WTC11 (cell line): Measurements from ENCODE around the gene NDUFV1. TPM values are rescaled to one million over a fixed set of nuclear protein-coding genes. Genes with fewer than 3 reads are reported as not detected.

Source experiments
- AFF4 ChIP-seq: sonication (generic); formaldehyde crosslinking; IDR thresholded peaks from 2 replicates; pipeline ENCODE4 v1.8.1; 2023; ENCODE audit warnings: mild to moderate bottlenecking, missing genetic modification reagents, borderline replicate concordance
- FOXP1 ChIP-seq: sonication (generic); formaldehyde crosslinking; IDR thresholded peaks from 2 replicates; pipeline ENCODE4 v1.8.0; 2022; ENCODE audit warnings: missing genetic modification reagents, mild to moderate bottlenecking, moderate library complexity, borderline replicate concordance
- FOXP4 ChIP-seq: sonication (generic); formaldehyde crosslinking; IDR thresholded peaks from 2 replicates; pipeline ENCODE4 v1.8.0; 2022; ENCODE audit warnings: mild to moderate bottlenecking, missing genetic modification reagents
- HMGA2 ChIP-seq: fragments of 250-450 bp; sonication (Bioruptor Pico); IDR thresholded peaks from 2 replicates; pipeline ENCODE4 v1.4.0; 2021; ENCODE audit warnings: mild to moderate bottlenecking, moderate library complexity
- IRF2 ChIP-seq: sonication (generic); formaldehyde crosslinking; IDR thresholded peaks from 2 replicates; pipeline ENCODE4 v1.8.0; 2022; ENCODE audit warnings: low read depth, missing genetic modification reagents, borderline replicate concordance
- JAZF1 ChIP-seq: fragments of 250-450 bp; sonication (Bioruptor Pico); IDR thresholded peaks from 2 replicates; pipeline ENCODE4 v1.9.0; 2021; ENCODE audit warnings: moderate library complexity, mild to moderate bottlenecking, inconsistent platforms
- NFATC4 ChIP-seq: fragments of 250-450 bp; sonication (Bioruptor Pico); IDR thresholded peaks from 2 replicates; pipeline ENCODE4 v1.9.0; 2021; ENCODE audit warnings: mild to moderate bottlenecking
- NR2C2 ChIP-seq: sonication (generic); formaldehyde crosslinking; IDR thresholded peaks from 2 replicates; pipeline ENCODE4 v1.8.0; 2022; ENCODE audit warnings: mild to moderate bottlenecking, missing genetic modification reagents
- PRDM15 ChIP-seq: sonication (generic); formaldehyde crosslinking; IDR thresholded peaks from 2 replicates; pipeline ENCODE4 v1.8.0; 2022; ENCODE audit warnings: missing genetic modification reagents
- SMAD3 ChIP-seq: sonication (generic); formaldehyde crosslinking; IDR thresholded peaks from 2 replicates; pipeline ENCODE4 v1.8.0; 2022; ENCODE audit warnings: missing genetic modification reagents, mild to moderate bottlenecking, borderline replicate concordance
- SMAD4 ChIP-seq: sonication (generic); formaldehyde crosslinking; IDR thresholded peaks from 2 replicates; pipeline ENCODE4 v1.8.0; 2022; ENCODE audit warnings: mild to moderate bottlenecking, missing genetic modification reagents
- STAT6 ChIP-seq: sonication (generic); formaldehyde crosslinking; conservative IDR thresholded peaks from 2 replicates; pipeline ENCODE4 v1.8.1; 2023; ENCODE audit warnings: mild to moderate bottlenecking, low read depth, missing genetic modification reagents, moderate library complexity
- TEAD4 ChIP-seq: sonication (generic); formaldehyde crosslinking; IDR thresholded peaks from 2 replicates; pipeline ENCODE4 v1.8.0; 2022; ENCODE audit warnings: mild to moderate bottlenecking, missing genetic modification reagents
- total RNA-seq: library from RNA; stranded (reverse); gene quantifications from 3 replicates; pipeline ENCODE4 v1.2.3, GENCODE V29; 2021
- TF ChIP-seq, protein P1 (sequence below): sonication (generic); formaldehyde crosslinking; IDR thresholded peaks from 2 replicates; pipeline ENCODE4 v1.8.0; 2023; ENCODE audit warnings: mild to moderate bottlenecking, missing genetic modification reagents
- TF ChIP-seq, protein P2 (sequence below): sonication (generic); formaldehyde crosslinking; IDR thresholded peaks from 2 replicates; pipeline ENCODE4 v1.8.1; 2023; ENCODE audit warnings: mild to moderate bottlenecking, missing genetic modification reagents, moderate library complexity
- TF ChIP-seq, protein P3 (sequence below): sonication (generic); formaldehyde crosslinking; IDR thresholded peaks from 2 replicates; pipeline ENCODE4 v1.8.1; 2023; ENCODE audit warnings: mild to moderate bottlenecking, moderate library complexity, missing genetic modification reagents
- TF ChIP-seq, protein P4 (sequence below): sonication (generic); formaldehyde crosslinking; IDR thresholded peaks from 2 replicates; pipeline ENCODE4 v1.8.1; 2023; ENCODE audit warnings: mild to moderate bottlenecking, missing genetic modification reagents

The NDUFV1 gene
- total RNA-seq, 1 experiment from 2014 or later: 231 TPM

- TF ChIP-seq PRDM15 (CRISPR knock-in tag) (no peak), FOXP1 (CRISPR knock-in tag) (peak; percentile 90; the same call in 1 of the 2 replicates), TEAD4 (no peak), STAT6 (CRISPR knock-in tag) (no peak), SMAD3 (CRISPR knock-in tag) (no peak), SMAD4 (no peak), IRF2 (no peak), NFATC4 (CRISPR knock-in tag) (no peak), HMGA2 (peak; percentile 100), AFF4 (CRISPR knock-in tag) (peak; percentile 66; the same call in 1 of the 2 replicates), NR2C2 (CRISPR knock-in tag) (0 out of 2 replicates have a peak, but pooled peaks have one; percentile 19), FOXP4 (CRISPR knock-in tag) (peak; percentile 79; the same call in 1 of the 2 replicates), JAZF1 (no peak)
- TF ChIP-seq, protein P1, sequence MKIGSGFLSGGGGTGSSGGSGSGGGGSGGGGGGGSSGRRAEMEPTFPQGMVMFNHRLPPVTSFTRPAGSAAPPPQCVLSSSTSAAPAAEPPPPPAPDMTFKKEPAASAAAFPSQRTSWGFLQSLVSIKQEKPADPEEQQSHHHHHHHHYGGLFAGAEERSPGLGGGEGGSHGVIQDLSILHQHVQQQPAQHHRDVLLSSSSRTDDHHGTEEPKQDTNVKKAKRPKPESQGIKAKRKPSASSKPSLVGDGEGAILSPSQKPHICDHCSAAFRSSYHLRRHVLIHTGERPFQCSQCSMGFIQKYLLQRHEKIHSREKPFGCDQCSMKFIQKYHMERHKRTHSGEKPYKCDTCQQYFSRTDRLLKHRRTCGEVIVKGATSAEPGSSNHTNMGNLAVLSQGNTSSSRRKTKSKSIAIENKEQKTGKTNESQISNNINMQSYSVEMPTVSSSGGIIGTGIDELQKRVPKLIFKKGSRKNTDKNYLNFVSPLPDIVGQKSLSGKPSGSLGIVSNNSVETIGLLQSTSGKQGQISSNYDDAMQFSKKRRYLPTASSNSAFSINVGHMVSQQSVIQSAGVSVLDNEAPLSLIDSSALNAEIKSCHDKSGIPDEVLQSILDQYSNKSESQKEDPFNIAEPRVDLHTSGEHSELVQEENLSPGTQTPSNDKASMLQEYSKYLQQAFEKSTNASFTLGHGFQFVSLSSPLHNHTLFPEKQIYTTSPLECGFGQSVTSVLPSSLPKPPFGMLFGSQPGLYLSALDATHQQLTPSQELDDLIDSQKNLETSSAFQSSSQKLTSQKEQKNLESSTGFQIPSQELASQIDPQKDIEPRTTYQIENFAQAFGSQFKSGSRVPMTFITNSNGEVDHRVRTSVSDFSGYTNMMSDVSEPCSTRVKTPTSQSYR (CRISPR knock-in tag): no peak
- TF ChIP-seq, protein P2, sequence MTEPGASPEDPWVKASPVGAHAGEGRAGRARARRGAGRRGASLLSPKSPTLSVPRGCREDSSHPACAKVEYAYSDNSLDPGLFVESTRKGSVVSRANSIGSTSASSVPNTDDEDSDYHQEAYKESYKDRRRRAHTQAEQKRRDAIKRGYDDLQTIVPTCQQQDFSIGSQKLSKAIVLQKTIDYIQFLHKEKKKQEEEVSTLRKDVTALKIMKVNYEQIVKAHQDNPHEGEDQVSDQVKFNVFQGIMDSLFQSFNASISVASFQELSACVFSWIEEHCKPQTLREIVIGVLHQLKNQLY (CRISPR knock-in tag): peak; percentile 79; the same call in 1 of the 2 replicates
- TF ChIP-seq, protein P3, sequence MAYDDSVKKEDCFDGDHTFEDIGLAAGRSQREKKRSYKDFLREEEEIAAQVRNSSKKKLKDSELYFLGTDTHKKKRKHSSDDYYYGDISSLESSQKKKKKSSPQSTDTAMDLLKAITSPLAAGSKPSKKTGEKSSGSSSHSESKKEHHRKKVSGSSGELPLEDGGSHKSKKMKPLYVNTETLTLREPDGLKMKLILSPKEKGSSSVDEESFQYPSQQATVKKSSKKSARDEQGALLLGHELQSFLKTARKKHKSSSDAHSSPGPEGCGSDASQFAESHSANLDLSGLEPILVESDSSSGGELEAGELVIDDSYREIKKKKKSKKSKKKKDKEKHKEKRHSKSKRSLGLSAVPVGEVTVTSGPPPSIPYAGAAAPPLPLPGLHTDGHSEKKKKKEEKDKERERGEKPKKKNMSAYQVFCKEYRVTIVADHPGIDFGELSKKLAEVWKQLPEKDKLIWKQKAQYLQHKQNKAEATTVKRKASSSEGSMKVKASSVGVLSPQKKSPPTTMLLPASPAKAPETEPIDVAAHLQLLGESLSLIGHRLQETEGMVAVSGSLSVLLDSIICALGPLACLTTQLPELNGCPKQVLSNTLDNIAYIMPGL: peak; percentile 88
- TF ChIP-seq, protein P4, sequence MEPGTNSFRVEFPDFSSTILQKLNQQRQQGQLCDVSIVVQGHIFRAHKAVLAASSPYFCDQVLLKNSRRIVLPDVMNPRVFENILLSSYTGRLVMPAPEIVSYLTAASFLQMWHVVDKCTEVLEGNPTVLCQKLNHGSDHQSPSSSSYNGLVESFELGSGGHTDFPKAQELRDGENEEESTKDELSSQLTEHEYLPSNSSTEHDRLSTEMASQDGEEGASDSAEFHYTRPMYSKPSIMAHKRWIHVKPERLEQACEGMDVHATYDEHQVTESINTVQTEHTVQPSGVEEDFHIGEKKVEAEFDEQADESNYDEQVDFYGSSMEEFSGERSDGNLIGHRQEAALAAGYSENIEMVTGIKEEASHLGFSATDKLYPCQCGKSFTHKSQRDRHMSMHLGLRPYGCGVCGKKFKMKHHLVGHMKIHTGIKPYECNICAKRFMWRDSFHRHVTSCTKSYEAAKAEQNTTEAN: no peak; the same call in 1 of the 2 replicates
Observed at GRCh38 chr11:67583247-67584204, 23.2 kb upstream of the NDUFV1 start, which contains the start of gene GSTP1 (continued).
